Kidney (tissue), 14 donors: ENCODE data around the gene TECR. TPM values are rescaled to one million over a fixed set of nuclear protein-coding genes. Genes with fewer than 3 reads are reported as not detected.
A peak's percentile ranks its signal among the peaks of the same experiment; 100 is the strongest.
"Not testable (repeated sequence)": the region's sequence is repeated elsewhere in the genome, so short reads cannot be mapped to it uniquely, and the experiment has no call there.

ENCODE experiments used
- DNase-seq, 5 donors: peaks; one replicate each; pipeline ENCODE4 v3.0.0-alpha.2; 2013 to 2020
- FAIRE-seq: peaks from 2 replicates; lab custom pipeline; 2012; peaks lifted over from hg19 to GRCh38; lab: Jason Lieb, UNC
- H3K27ac ChIP-seq, 2 donors: one replicate each; pipeline ENCODE4 v1.7.0; 2013; ENCODE audit warnings: low read depth in 2 of 2, low read length in 2 of 2, inconsistent platforms in 1 of 2
- H3K27me3 ChIP-seq: one replicate; pipeline ENCODE4 v1.7.1; 2013; ENCODE audit warnings: low read length, inconsistent platforms; ENCODE audit not compliant: control insufficient read depth, insufficient read depth
- H3K36me3 ChIP-seq, 3 donors: one replicate each; pipeline versions ENCODE4 v1.7.0 to v1.7.1; 2013; ENCODE audit warnings: low read length in 3 of 3, control low read depth in 1 of 3, inconsistent platforms in 1 of 3; ENCODE audit not compliant: insufficient read depth in 3 of 3, control insufficient read depth in 2 of 3
- H3K4me1 ChIP-seq, 3 donors: one replicate each; pipeline versions ENCODE4 v1.7.0 to v1.7.1; 2013; ENCODE audit warnings: low read length in 3 of 3, inconsistent platforms in 1 of 3, low read depth in 1 of 3; ENCODE audit not compliant: control insufficient read depth in 2 of 3, insufficient read depth in 2 of 3
- H3K4me3 ChIP-seq, 3 donors: one replicate each; pipeline versions ENCODE4 v1.7.0 to v1.8.1; 2013; ENCODE audit warnings: low read length in 3 of 3, control low read depth in 1 of 3, inconsistent platforms in 1 of 3
- H3K9ac ChIP-seq, 3 donors: one replicate each; pipeline versions ENCODE4 v1.7.0 to v1.7.1; 2013; ENCODE audit warnings: low read length in 3 of 3, control low read depth in 1 of 3, inconsistent platforms in 1 of 3
- H3K9me3 ChIP-seq, 3 donors: one replicate each; pipeline versions ENCODE4 v1.7.0 to v1.7.1; 2013; ENCODE audit warnings: low read length in 3 of 3, control low read depth in 1 of 3, inconsistent platforms in 1 of 3; ENCODE audit not compliant: control insufficient read depth in 2 of 3, insufficient read depth in 1 of 3
- intact Hi-C: fragments of 100-400 bp; cut with DNase I; formaldehyde crosslinking; loops from one replicate; pipeline ENCODE4 v1.11.1; 2022
- polyA plus RNA-seq: library from polyadenylated mRNA; stranded (reverse); fragments of 350-450 nt; fragmentation: Illumina TruSeq; extraction: RNeasy Lipid Tissue Mini Kit (QIAGEN cat#74804); gene quantifications from one replicate; pipeline ENCODE4 v1.2.3, GENCODE V29; 2014; ENCODE audit warnings: low read depth, low replicate concordance; ENCODE audit not compliant: insufficient read depth
- total RNA-seq: library from RNA; stranded (reverse); fragmentation: NEBNext Ultra II Directional; extraction: Animal tissue kit (Norgen Biotek cat#: 25700); gene quantifications from one replicate; pipeline ENCODE4 v1.2.1, GENCODE V29; 2021
- TF ChIP-seq, protein P1 (sequence below): IDR thresholded peaks from 3 replicates; pipeline ENCODE4 v1.5.1; 2012; ENCODE audit warnings: mild to moderate bottlenecking, moderate library complexity, borderline replicate concordance; ENCODE audit not compliant: insufficient read depth; ENCODE audit errors: extremely low read depth
- donor health status: control.
- donor health status: control.
- donor health status: control.
- donor health status: control.
- donor health status: control.
- donor health status: DM: yes; HTN: yes; CAD: no.
- donor health status: Normal renal cell carcinoma (clear cell type).

The TECR gene
- total and polyA plus RNA-seq, 2 donors from 2014 or later: 132 to 280 TPM

- DNase-seq: no peak
- H3K27ac ChIP-seq: peak overlapping the region in 1 of 2 donors; percentile 48
- no peaks in the 10 kb centered on the region for H3K36me3 ChIP-seq
- H3K27me3 ChIP-seq: no peaks in the 10 kb centered on the region
- TF ChIP-seq, protein P1, sequence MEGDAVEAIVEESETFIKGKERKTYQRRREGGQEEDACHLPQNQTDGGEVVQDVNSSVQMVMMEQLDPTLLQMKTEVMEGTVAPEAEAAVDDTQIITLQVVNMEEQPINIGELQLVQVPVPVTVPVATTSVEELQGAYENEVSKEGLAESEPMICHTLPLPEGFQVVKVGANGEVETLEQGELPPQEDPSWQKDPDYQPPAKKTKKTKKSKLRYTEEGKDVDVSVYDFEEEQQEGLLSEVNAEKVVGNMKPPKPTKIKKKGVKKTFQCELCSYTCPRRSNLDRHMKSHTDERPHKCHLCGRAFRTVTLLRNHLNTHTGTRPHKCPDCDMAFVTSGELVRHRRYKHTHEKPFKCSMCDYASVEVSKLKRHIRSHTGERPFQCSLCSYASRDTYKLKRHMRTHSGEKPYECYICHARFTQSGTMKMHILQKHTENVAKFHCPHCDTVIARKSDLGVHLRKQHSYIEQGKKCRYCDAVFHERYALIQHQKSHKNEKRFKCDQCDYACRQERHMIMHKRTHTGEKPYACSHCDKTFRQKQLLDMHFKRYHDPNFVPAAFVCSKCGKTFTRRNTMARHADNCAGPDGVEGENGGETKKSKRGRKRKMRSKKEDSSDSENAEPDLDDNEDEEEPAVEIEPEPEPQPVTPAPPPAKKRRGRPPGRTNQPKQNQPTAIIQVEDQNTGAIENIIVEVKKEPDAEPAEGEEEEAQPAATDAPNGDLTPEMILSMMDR: no peak
- H3K4me3 ChIP-seq: no peak overlapping the region
- peak overlapping the region in 1 of 3 donors; percentile 51 for H3K9ac ChIP-seq
- no peak for FAIRE-seq
- H3K9me3 ChIP-seq: no peaks in the 10 kb centered on the region
- intact Hi-C loops: no loop called here
- H3K4me1 ChIP-seq: peaks cover 0 to 12% (median 7%) of the 10 kb centered on the region in 3 donors
Measured at GRCh38 chr19:14533450-14533849, 4.1 kb downstream of the TECR start.

- no peaks in the 10 kb centered on the region for H3K9me3 ChIP-seq
- H3K27me3 ChIP-seq: no peaks in the 10 kb centered on the region
- H3K27ac ChIP-seq: no peak overlapping the region
- TF ChIP-seq, protein P1: no peak
- peaks cover 0 to 9% (median 7%) of the 10 kb centered on the region in 3 donors for H3K4me1 ChIP-seq
- FAIRE-seq (no peak), DNase-seq (peak; percentile 84 to 93 (median 87))
- peaks cover 0 to 2% (median 0%) of the 10 kb centered on the region in 3 donors for H3K36me3 ChIP-seq
- intact Hi-C loops: no loop called here
- H3K4me3 ChIP-seq: no peak overlapping the region
- no peak overlapping the region for H3K9ac ChIP-seq
Measured at GRCh38 chr19:14536926-14537692, 7.7 kb downstream of the TECR start.

GRCh38 chr19:14540741-14541525 lies 11.5 kb downstream of the TECR start:
- H3K9me3 ChIP-seq: no peaks in the 10 kb centered on the region
- TF ChIP-seq, protein P1: no peak
- H3K27ac ChIP-seq: no peak overlapping the region
- H3K4me3 ChIP-seq: no peak overlapping the region
- DNase-seq (no peak), FAIRE-seq (no peak)
- no peaks in the 10 kb centered on the region for H3K27me3 ChIP-seq
- H3K4me1 ChIP-seq: peaks cover 0 to 21% (median 11%) of the 10 kb centered on the region in 3 donors
- H3K36me3 ChIP-seq: peaks cover 0 to 2% (median 0%) of the 10 kb centered on the region in 3 donors
- intact Hi-C loops: no loop called here
- no peak overlapping the region for H3K9ac ChIP-seq

- FAIRE-seq, H3K9ac ChIP-seq: not testable (repeated sequence)
Measured at GRCh38 chr19:14541979-14542378, 12.6 kb downstream of the TECR start.

More at GRCh38 chr19:14541979-14542378, 12.6 kb downstream of the TECR start:
- peaks cover 0 to 19% (median 11%) of the 10 kb centered on the region in 3 donors for H3K4me1 ChIP-seq
- H3K9me3 ChIP-seq, H3K27me3 ChIP-seq, DNase-seq, H3K4me3 ChIP-seq, H3K27ac ChIP-seq, H3K36me3 ChIP-seq, intact Hi-C loops: not testable (repeated sequence)
